Frontal cortex (tissue), 4 donors: Measurements from ENCODE around the gene ERC2. TPM values are rescaled to one million over a fixed set of nuclear protein-coding genes. Genes with fewer than 3 reads are reported as not detected.
A peak's percentile ranks its signal among the peaks of the same experiment; 100 is the strongest.

Experiments used
- DNase-seq, 2 donors: peaks; one replicate each; pipeline ENCODE4 v3.0.0; 2012; ENCODE audit warnings: low spot score in 2 of 2
- FAIRE-seq: peaks from 2 replicates; lab custom pipeline; 2012; peaks lifted over from hg19 to GRCh38; lab: Jason Lieb, UNC
- total RNA-seq: library from RNA; depleted of rRNA; stranded (reverse); fragments of >200 nt; gene quantifications from one replicate; pipeline ENCODE4 v1.2.3, GENCODE V29; 2014
- donor health status: control.
- donor health status: control.
- donor health status: control.

The ERC2 gene
- total RNA-seq, 1 donor from 2014 or later, result 77.9 TPM

DNA sequence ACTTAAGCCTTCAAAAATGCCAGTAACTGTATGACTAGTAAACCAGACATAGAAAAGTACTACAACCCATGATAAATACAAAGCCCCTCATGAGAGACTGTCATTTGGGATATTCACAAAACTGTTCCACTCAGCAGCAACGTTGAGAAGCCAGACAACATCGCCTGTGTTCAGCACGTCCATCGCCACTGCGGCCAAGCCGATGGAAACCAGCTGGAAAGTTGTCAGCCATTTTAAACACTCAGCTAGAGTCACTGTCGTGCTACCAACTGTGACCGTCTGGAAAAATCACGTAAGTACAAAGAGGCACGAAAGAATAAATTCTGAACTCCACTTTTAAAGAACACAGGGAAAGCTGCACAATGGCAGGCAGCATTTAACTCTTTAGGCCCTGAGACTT, 640.5 kb downstream of the ERC2 start:
- FAIRE-seq (no peak), DNase-seq (no peak)

DNA sequence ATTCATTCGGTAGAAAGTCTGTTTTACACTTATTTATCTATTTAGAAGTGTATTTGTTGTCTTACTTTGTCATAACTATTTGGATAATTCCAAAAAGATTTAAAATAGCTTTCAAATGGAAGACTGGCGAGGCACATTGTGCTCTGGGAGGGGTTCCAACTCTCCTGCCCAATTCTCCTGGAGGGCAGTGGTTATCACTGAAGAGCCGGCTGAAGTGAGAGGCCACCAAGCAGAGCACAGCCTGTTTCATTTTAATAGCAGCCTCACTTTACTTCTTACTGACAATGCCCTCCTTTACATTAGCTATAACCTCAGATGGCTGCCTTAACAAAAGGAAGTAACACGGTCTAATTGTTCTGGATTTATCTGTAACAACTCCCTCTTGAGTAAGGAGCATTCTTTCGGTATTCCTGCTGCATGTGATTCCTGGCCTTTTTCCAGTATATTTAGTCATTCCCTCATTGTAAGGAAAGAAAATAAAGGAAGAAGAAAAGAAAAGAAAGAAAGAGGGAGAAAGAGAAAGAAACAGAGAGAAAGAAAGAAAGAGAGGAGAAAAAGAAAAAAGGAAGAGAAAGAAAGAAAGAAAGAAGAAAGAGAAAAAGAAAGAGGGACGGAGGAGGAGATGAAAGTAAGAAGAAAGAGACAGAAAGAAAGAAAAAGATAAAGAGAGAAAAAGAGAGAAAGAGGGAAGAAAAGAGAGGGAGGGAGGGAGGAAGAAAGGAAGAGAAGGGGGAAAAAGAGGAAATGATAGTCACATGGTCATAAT, 641.4 kb downstream of the ERC2 start:
- FAIRE-seq (no peak), DNase-seq (no peak)

- FAIRE-seq, result no peak
These were observed 642.2 kb downstream of the ERC2 start for GRCh38 chr3:55826097-55826496.

DNA sequence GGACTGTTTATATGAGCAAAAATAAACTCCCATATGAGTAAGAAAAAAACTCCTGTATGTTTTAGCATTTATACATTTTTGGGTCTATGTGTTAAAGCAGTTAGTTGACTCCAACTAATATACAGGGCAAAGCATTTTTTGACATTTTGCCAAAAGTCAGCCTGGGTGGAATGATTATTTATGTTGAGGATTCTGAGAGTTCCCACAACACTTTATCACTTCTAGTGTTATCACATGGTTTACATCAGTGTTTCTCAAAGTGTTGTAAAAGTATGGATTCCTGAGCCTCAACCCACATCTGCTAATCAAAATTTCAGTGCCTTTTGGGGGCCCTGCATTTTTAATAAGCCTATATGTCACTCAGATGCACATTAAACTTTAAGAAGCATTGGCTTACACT, 643.9 kb downstream of the ERC2 start:
- DNase-seq, result no peak
- FAIRE-seq, result no peak

More at GRCh38 chr3:55826097-55826496, 642.2 kb downstream of the ERC2 start:
- DNase-seq, result no peak

GRCh38 chr3:55823829-55824228, 644.4 kb downstream of the ERC2 start:
- DNase-seq, result no peak
- no peak for FAIRE-seq

DNA sequence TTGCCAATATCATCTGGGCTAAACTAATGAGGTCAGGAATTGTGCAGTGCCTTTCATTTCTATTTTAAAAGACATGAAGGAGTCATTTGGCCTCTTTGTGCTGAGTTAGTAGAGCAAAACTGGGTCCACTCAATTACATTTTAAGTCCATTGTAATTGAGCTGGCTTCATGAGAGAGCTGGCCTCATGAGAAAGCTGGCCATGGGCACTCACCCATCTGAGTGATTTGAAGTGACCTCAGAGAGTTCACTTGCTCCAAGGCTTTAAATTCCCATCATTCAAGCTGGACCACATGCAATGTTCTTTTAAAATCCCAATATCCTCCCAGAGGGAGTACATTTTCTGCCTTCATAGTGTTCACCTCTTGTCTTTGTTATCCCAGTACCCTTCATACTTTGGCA, 645.3 kb downstream of the ERC2 start:
- no peak for FAIRE-seq
- no peak for DNase-seq

GRCh38 chr3:55819005-55819404, 649.3 kb downstream of the ERC2 start:
- no peak for FAIRE-seq
- no peak for DNase-seq

DNA sequence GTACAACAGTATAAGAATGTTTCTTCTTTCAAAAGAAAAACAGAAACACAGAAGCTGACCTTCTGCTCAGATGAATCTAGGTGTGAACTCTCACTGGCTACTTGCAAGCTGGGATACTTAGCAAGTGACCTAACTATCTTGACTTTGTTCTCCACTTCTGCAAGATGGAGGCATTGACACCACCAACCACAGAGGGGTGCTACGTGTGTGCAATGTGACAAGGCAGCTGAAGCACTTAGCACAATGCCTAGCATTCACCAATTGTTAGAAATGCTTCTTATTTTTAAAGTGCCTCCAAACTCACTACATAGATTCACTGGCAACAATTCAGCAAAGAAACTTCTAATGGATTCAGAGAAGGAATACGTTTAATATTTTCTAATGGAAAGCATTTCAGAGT, 649.8 kb downstream of the ERC2 start:
- FAIRE-seq (peak; percentile 19), DNase-seq (no peak)

DNA sequence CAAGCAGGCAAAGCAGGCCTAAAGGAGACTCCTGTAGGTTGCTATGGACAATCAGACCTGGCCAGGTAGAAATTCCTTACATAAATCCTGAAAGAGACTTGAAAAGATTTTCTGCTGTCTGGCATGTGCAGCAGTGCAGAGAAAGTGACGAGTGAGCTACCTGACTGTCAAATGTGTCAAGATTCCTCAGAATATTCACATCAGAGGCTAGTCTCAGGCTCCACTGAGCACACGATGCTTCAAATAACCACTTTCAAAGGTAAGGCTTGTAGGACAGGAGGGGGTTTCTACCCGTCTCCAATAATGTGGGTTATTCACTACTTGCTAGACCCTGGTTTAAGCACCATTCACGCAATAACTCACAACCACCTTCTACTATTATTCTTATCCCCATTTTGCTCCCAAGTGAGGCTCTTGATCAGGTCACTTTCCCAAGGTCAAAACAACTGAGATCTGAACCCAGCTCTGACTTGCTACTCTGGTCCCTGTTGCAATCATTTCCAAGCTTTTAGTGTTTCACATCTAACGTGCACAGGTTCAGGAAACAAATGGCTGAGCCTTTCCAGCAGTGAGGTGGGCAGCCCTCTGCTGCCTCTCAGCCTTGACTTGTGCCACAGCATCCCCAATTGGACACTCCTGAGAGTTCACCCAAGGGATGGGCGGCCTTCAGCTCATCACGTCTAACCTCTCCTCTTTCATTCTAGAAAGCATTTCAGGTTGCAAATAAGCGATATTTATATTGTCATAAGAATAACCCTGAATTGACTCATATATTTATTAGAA, 651.3 kb downstream of the ERC2 start:
- no peak for FAIRE-seq
- DNase-seq, result no peak

- DNase-seq (no peak), FAIRE-seq (no peak)
These were observed 653.0 kb downstream of the ERC2 start for GRCh38 chr3:55815262-55815661.

GRCh38 chr3:55813268-55814097, 654.8 kb downstream of the ERC2 start:
- FAIRE-seq, result no peak
- DNase-seq, result no peak

DNA sequence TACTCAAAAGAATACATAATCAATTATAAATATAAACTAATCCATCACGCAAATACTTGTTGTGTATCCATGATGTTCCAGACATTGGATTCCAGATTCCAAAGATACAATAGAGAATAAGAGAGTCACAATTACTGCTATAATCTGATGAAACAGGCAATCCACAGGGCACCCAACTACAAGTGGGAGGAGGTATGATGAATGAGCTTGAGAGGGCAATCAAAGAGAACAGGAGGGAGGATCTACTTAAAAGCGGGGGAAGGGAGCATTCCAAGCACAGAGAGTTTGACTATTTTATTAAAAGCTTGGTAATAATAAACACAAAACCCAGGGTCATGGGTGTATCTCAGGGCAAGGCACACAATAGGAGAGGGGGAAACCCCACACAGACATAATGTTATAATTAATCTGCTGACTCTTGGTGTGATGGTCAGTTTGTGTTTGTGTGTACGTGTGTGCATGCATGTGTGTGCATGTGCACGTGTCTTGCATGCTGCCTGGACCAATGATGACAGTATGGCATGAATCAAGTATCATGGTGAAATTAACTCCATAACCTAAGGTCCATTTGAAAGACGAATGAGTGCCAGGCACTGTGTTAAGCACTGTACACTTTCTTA, 655.8 kb downstream of the ERC2 start:
- FAIRE-seq (no peak), DNase-seq (no peak)

- no peak for FAIRE-seq
These were observed 661.1 kb downstream of the ERC2 start for GRCh38 chr3:55807210-55807609.

DNA sequence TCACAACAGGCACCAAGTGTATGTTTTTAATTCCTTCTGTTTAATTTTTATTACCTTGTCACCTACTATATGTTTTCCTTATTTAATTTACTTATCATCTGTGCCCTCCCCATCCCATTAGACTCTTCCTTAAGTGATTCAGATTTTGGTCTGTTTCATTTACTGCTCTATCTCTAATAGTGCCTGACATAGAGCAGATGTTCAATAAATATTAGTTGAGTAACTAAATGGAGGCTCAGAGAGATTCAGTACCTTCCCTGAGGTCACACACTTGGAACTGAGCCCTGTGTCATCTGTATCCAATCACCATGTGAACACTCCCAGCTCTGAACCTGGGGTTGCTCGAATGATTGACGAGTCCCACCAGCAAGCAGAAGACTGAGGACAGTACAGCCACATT, 663.1 kb downstream of the ERC2 start:
- DNase-seq, result no peak
- FAIRE-seq, result no peak

More at GRCh38 chr3:55807210-55807609, 661.1 kb downstream of the ERC2 start:
- DNase-seq, result no peak

GRCh38 chr3:55804170-55805095, 663.8 kb downstream of the ERC2 start:
- DNase-seq (no peak), FAIRE-seq (no peak)

DNA sequence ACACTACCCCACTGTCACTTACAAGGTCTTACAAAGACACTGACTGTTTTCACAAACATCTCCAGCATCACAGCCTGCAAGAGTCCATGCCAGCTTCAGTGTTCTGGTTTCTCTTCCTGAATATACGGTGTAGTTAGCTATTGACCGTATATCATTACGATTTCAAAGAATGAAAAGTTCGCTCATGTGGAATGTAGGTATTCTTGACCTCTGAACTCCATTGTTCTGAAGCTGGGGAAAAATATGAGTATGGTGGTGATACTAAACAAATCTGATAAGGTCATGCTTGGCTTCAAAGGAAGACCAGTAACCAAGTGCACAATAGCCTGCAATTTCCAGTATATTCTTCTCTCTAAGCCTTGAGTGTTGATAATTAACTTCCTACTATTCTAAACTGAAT, 665.5 kb downstream of the ERC2 start:
- DNase-seq (no peak), FAIRE-seq (no peak)

DNA sequence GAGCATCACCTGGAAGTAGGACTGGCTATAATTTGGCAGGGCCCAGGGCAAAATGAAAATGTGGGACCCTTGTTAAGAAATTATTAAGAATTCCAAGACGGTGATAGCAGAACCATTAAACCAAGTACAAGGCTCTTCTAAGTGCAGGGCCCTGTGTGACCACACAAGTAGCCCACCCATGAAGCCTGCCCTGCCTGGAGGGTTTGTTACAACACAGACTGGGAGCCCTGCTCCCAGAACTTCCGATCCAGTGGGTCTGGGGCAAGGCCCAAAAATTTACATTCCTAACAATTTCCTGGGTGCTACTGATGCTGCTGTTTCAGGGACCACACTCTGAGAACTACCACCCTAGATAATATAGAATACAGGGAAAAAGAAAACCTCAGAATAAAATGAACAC, 666.6 kb downstream of the ERC2 start:
- FAIRE-seq, result no peak
- DNase-seq, result no peak

DNA sequence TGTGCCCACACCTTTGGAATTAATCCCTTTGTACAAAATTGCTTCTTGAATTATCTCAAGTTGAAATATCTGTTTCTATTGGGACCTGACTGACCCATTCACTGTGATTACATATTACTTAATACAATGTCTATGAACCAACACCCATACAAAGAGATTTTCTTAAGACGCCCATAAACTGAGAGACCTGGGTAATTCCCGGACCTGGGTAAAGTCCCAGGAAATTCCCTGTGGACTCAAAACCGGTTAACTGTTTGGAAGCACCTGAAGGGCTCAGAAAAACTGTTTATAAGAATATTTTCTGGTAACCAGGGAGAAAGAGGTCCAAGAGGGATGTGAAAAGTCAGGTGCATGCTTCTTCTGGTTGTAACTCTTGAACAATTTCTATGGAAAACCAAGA, 667.2 kb downstream of the ERC2 start:
- DNase-seq (no peak), FAIRE-seq (no peak)

DNA sequence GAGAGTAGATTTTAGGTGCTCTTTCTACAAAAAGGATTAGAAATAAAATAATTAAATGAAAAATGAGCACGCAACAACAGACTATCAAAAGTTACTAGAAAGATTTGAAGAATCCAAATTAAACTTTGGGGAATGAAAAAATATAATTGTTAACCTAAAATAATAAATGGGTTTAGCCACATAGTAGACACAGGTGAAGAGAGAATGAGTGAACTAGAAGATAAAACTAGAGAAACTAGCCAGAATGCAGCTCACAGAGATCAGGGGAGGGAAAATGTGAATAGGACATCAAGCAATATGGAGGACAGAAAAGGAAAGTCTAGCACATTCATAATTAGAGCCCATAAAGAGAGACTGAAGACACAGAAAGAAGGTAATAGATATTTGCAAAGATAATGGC, 670.5 kb downstream of the ERC2 start:
- DNase-seq (no peak), FAIRE-seq (no peak)
